BJ (cell line): ENCODE data around the gene SPSB2. TPM values are rescaled to one million over a fixed set of nuclear protein-coding genes. Genes with fewer than 3 reads are reported as not detected.

ENCODE experiments used
- CTCF ChIA-PET: fragments of 350-600 bp; formaldehyde crosslinking; extraction: SDS; loops from one replicate; lab custom pipeline; 2021; ENCODE audit warnings: antibody characterized with exemption, inconsistent platforms; lab: Yijun Ruan, JAX
- POLR2A ChIA-PET: fragments of 300-600 bp; sonication (Branson Sonifier 250); formaldehyde crosslinking; extraction: SDS; loops from one replicate; lab custom pipeline; 2021; ENCODE audit warnings: antibody characterized with exemption; lab: Charles Lee
- DNase-seq: peaks from one replicate; pipeline ENCODE4 v3.0.0-alpha.2; 2011; ENCODE audit warnings: low read depth
- H3K27me3 ChIP-seq: 2 replicates; pipeline ENCODE4 v1.6.0; 2011; ENCODE audit warnings: low read length; ENCODE audit not compliant: control insufficient read depth, insufficient read depth
- H3K36me3 ChIP-seq: 2 replicates; pipeline ENCODE4 v1.5.1; 2011; ENCODE audit warnings: low read length; ENCODE audit not compliant: control insufficient read depth, insufficient read depth
- H3K4me3 ChIP-seq: 2 replicates; pipeline ENCODE4 v1.5.1; 2011; ENCODE audit warnings: low read depth, mild to moderate bottlenecking, control low read depth, low read length
- polyA plus RNA-seq: library from polyadenylated mRNA; depleted of rRNA; stranded (reverse); fragments of >200 nt; gene quantifications from 2 replicates; pipeline ENCODE4 v1.2.3, GENCODE V29; 2011
- TF ChIP-seq, protein P1 (sequence below): IDR thresholded peaks from 2 replicates; pipeline ENCODE4 v1.5.1; 2011; ENCODE audit warnings: low read depth, mild to moderate bottlenecking, control low read depth, inconsistent platforms, low read length, moderate library complexity; ENCODE audit not compliant: insufficient read depth

SPSB2 gene
- polyA plus RNA-seq, 1 experiment = 7.3 TPM

DNA sequence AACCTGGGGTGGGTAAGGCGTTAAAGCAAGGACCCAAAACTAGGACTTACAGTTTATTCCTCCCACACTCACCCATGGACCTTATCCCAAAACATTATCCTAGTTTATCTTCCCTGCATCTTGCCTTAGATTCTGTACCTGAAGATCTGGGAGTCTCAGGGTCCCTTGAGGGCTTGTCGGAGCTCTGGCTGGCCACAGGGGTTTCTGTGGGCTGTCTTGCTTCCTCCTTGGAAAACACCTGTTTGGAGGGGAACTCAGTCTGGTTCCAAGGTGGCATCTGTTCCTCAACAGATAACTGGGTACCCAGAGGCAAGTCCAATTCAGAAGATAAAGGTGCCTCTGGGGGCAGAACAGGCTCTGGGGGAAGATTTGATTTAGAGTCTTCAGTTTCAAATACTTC, 23.7 kb downstream of the SPSB2 start:
- TF ChIP-seq, protein P1, sequence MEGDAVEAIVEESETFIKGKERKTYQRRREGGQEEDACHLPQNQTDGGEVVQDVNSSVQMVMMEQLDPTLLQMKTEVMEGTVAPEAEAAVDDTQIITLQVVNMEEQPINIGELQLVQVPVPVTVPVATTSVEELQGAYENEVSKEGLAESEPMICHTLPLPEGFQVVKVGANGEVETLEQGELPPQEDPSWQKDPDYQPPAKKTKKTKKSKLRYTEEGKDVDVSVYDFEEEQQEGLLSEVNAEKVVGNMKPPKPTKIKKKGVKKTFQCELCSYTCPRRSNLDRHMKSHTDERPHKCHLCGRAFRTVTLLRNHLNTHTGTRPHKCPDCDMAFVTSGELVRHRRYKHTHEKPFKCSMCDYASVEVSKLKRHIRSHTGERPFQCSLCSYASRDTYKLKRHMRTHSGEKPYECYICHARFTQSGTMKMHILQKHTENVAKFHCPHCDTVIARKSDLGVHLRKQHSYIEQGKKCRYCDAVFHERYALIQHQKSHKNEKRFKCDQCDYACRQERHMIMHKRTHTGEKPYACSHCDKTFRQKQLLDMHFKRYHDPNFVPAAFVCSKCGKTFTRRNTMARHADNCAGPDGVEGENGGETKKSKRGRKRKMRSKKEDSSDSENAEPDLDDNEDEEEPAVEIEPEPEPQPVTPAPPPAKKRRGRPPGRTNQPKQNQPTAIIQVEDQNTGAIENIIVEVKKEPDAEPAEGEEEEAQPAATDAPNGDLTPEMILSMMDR = no peak
- ChIA-PET POLR2A (no interaction called here), CTCF (interaction anchor here (1.6 to 12.2 kb wide), 3 partner anchors 13 to 23 kb away, joined by 5 to 112 read pairs (median 111); partner anchors contain the start of genes GNB3, SPSB2 and TPI1)
- Histone ChIP-seq H3K36me3 (peaks cover 13% of the 10 kb centered on the region), H3K27me3 (no peaks in the 10 kb centered on the region), H3K4me3 (no peak overlapping the region)
- no peak for DNase-seq

DNA sequence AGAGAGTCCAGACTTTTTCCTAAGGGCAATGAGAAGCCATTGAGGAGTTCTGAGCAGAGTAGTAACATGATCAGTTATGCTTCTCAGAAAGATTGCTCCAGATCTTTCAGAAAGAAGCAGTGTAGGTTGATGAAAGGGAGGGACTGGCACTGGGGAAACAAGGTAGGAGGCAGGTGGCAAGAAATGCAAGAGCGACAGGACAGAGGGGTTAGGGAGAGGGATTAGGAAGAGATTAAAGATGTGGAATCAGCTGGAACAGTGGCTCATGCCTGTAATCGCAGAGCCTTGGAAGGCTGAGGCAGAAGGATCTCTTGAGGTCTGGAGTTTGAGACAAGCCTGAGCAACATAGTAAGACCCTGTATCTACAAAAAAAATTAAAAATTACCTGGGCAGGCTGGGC, 25.4 kb downstream of the SPSB2 start:
- DNase-seq = no peak
- TF ChIP-seq, protein P1 = no peak
- Histone ChIP-seq H3K27me3 (no peaks in the 10 kb centered on the region), H3K4me3 (no peak overlapping the region), H3K36me3 (peaks cover 25% of the 10 kb centered on the region)
- CTCF ChIA-PET = interaction anchor here (1.6 to 12.2 kb wide), 3 partner anchors 11 to 25 kb away, joined by 4 to 111 read pairs (median 5); partner anchors contain the start of genes GNB3 and SPSB2
- POLR2A ChIA-PET = no interaction called here

DNA sequence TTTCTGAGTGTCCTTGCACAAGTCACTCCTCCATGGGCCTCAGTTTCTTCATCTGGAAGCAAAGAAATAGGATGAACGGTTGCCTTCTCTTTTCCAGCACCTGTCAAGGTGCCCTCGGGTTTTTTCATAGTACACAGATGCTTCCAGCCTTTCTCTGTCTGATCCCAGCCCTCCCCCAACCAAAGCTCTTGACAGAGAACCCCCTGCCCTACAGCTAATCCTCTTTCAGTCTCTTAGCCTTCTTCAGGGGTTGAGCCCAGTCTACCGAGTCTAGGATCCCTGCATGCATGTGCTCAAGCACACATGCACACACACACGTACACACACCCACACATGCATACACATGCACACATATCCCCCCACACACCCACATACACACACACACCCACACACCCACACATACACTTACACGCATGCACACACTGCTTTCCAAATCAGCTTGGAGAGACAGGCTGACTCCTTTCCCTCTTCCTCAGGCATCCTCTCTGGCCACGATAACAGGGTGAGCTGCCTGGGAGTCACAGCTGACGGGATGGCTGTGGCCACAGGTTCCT, 26.7 kb downstream of the SPSB2 start:
- no peak for DNase-seq
- peaks cover 28% of the 10 kb centered on the region for H3K36me3 ChIP-seq
- TF ChIP-seq, protein P1 = no peak
- CTCF ChIA-PET = interaction anchor here (1.5 to 12.2 kb wide), 2 partner anchors 10 to 26 kb away, joined by 4 to 111 read pairs; partner anchors contain the start of gene GNB3
- H3K4me3 ChIP-seq = no peak overlapping the region
- POLR2A ChIA-PET = no interaction called here
- H3K27me3 ChIP-seq = no peaks in the 10 kb centered on the region

DNA sequence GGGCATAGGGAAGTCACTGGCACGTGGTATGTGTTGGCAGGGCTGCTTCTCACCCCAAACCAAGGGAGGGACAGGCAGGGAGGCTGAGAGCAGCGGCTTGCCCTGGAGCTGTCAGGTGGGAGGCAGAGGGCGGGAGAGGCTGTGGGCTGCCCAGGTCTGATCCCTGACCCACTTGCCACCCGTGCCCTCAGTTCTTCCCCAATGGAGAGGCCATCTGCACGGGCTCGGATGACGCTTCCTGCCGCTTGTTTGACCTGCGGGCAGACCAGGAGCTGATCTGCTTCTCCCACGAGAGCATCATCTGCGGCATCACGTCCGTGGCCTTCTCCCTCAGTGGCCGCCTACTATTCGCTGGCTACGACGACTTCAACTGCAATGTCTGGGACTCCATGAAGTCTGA, 27.7 kb downstream of the SPSB2 start:
- no peak for DNase-seq
- no peaks in the 10 kb centered on the region for H3K27me3 ChIP-seq
- POLR2A ChIA-PET = no interaction called here
- H3K4me3 ChIP-seq = no peak overlapping the region
- CTCF ChIA-PET = interaction anchor here (0.8 to 12.2 kb wide), 4 partner anchors 9 to 46 kb away, joined by 3 to 111 read pairs (median 4); partner anchors contain the start of gene GNB3
- H3K36me3 ChIP-seq = peaks cover 29% of the 10 kb centered on the region
- TF ChIP-seq, protein P1 = no peak

DNA sequence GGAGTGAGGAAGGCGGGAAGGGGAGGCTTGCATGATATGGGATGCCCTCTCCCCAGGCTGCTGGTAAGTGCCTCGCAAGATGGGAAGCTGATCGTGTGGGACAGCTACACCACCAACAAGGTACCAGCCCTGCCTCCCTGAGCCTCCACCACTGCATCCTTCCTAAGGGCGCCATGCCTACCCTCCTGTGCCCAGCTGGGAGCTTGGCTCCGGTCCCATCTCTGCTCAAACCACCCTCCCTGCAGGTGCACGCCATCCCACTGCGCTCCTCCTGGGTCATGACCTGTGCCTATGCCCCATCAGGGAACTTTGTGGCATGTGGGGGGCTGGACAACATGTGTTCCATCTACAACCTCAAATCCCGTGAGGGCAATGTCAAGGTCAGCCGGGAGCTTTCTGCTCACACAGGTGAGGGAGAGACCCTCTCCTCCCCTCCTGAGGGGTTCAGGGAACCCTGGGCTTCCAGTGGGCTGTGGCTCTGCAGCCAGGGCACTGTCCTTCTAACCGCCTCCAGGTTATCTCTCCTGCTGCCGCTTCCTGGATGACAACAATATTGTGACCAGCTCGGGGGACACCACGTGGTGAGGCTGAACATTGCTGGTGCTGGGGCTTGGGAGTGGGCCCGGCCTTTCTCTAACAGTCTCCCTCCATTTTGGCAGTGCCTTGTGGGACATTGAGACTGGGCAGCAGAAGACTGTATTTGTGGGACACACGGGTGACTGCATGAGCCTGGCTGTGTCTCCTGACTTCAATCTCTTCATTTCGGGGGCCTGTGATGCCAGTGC, 29.8 kb downstream of the SPSB2 start:
- Histone ChIP-seq H3K4me3 (no peak overlapping the region), H3K36me3 (peaks cover 41% of the 10 kb centered on the region), H3K27me3 (no peaks in the 10 kb centered on the region)
- TF ChIP-seq, protein P1 = no peak
- POLR2A ChIA-PET = no interaction called here
- DNase-seq = no peak
- CTCF ChIA-PET = interaction anchor here (0.9 to 12.2 kb wide), 4 partner anchors 7 to 77 kb away, joined by 3 to 111 read pairs (median 4); partner anchors contain the start of genes GNB3, PTMS and SPSB2
